ENCODE measurements around the gene NIPBL.

DNA sequence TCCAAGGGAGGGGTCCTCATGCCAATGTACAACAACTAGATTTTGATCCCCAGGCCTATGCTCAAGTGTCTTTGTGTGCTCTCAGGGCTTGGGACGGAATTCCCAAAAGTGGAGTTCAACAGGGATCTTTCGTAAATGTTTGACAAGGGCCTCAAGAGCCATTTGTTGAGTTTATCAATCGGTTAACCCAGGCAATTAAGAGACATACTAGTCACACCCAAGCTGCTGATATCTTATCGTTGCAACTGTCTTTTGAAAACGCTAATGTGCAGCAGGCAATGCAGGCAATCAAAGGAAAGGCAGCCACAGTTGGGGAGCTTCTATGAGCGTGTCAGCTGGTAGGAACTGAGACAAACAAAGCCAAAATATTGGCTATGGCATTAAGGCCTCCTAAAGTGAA lies 211.4 kb downstream of the NIPBL start:
- TF ChIP-seq TAF1 (IDR thresholded peaks at IDR 0.05; ENCODE audit: low read depth, low read length) (no peak), CTCF (IDR thresholded peaks at IDR 0.05; ENCODE audit: control extremely low read depth in 1 of 3, insufficient read depth in 1 of 3, low read depth in 1 of 3, low read length in 3 of 3) (no peak), POLR2AphosphoS5 (IDR thresholded peaks at IDR 0.05; ENCODE audit: low read depth, low read length) (no peak), MAFK (IDR thresholded peaks at IDR 0.05; ENCODE audit: low read depth, low read length) (no peak), BRCA1 (IDR thresholded peaks at IDR 0.05; ENCODE audit: low read depth, low read length) (no peak), POLR2A (IDR thresholded peaks at IDR 0.05; ENCODE audit: control extremely low read depth in 1 of 2, low read depth in 2 of 2, low read length in 2 of 2) (no peak), CEBPB (IDR thresholded peaks at IDR 0.05; ENCODE audit: low read depth, low read length) (no peak), RFX5 (IDR thresholded peaks at IDR 0.05; ENCODE audit: borderline replicate concordance, low read depth, low read length) (no peak), SUZ12 (IDR thresholded peaks at IDR 0.05; ENCODE audit: low read length) (no peak)

Measured in H1 (cell line).